Lower lobe of right lung (tissue), 2 donors: ENCODE measurements around the gene C2CD3. TPM values are rescaled to one million over a fixed set of nuclear protein-coding genes. Genes with fewer than 3 reads are reported as not detected.

Experiments used
- ATAC-seq, 2 donors: fragments of 200-7000 bp; cut with Tn5 transposase; one replicate each; pipeline ENCODE4 v1.9.1; 2020 to 2022; ENCODE audit warnings: mild to moderate bottlenecking in 2 of 2, moderate library complexity in 2 of 2
- DNase-seq: peaks from one replicate; pipeline ENCODE4 v3.0.0-alpha.2; 2020
- H3K27ac ChIP-seq: fragments of 200-600 bp; one replicate; pipeline ENCODE4 v1.8.0; 2022
- H3K27me3 ChIP-seq: fragments of 200-600 bp; one replicate; pipeline ENCODE4 v1.8.0; 2022; ENCODE audit warnings: low read depth
- H3K36me3 ChIP-seq: fragments of 200-600 bp; one replicate; pipeline ENCODE4 v1.8.0; 2022; ENCODE audit warnings: mild to moderate bottlenecking
- H3K4me1 ChIP-seq: fragments of 200-600 bp; one replicate; pipeline ENCODE4 v1.8.0; 2022
- H3K4me3 ChIP-seq: fragments of 200-600 bp; one replicate; pipeline ENCODE4 v1.8.0; 2022; ENCODE audit warnings: mild to moderate bottlenecking
- H3K9me3 ChIP-seq: fragments of 200-600 bp; one replicate; pipeline ENCODE4 v1.8.0; 2022
- CTCF ChIP-seq: fragments of 200-600 bp; IDR thresholded peaks from one replicate; pipeline ENCODE4 v1.8.0; 2022; ENCODE audit warnings: antibody characterized with exemption, mild to moderate bottlenecking
- intact Hi-C: fragments of 100-400 bp; cut with DNase I; formaldehyde crosslinking; loops from one replicate; pipeline ENCODE4 v1.11.0; 2022
- total RNA-seq: library from RNA; stranded (reverse); fragmentation: NEBNext Ultra II Directional; extraction: Animal tissue kit (Norgen Biotek cat#: 25700); gene quantifications from one replicate; pipeline ENCODE4 v1.2.1, GENCODE V29; 2021
- donor health status: DM: no; HTN: yes; CAD: no; lungs with severe emphysema.

The C2CD3 gene
- total RNA-seq, 1 donor from 2014 or later = 31.0 TPM

GRCh38 chr11:74100231-74100630 is 70.6 kb downstream of the C2CD3 start:
- intact Hi-C loops = no loop called here
- Histone ChIP-seq H3K4me1 (no peaks in the 10 kb centered on the region), H3K36me3 (peaks cover 75% of the 10 kb centered on the region), H3K9me3 (no peaks in the 10 kb centered on the region), H3K27me3 (no peaks in the 10 kb centered on the region), H3K27ac (no peak overlapping the region), H3K4me3 (no peak overlapping the region)
- DNase-seq = no peak
- TF ChIP-seq CTCF = no peak
- no peak for ATAC-seq

GRCh38 chr11:74097686-74098237 is 73.0 kb downstream of the C2CD3 start:
- H3K9me3 ChIP-seq = no peaks in the 10 kb centered on the region
- no peaks in the 10 kb centered on the region for H3K27me3 ChIP-seq
- DNase-seq (no peak), ATAC-seq (no peak)
- H3K27ac ChIP-seq = no peak overlapping the region
- no peak for TF ChIP-seq CTCF
- H3K4me3 ChIP-seq = no peak overlapping the region
- intact Hi-C loops = no loop called here
- H3K36me3 ChIP-seq = peaks cover 79% of the 10 kb centered on the region
- H3K4me1 ChIP-seq = no peaks in the 10 kb centered on the region

GRCh38 chr11:74094393-74094792 is 76.4 kb downstream of the C2CD3 start:
- Histone ChIP-seq H3K9me3 (no peaks in the 10 kb centered on the region), H3K4me1 (no peaks in the 10 kb centered on the region), H3K27me3 (no peaks in the 10 kb centered on the region), H3K4me3 (no peak overlapping the region), H3K27ac (no peak overlapping the region), H3K36me3 (peaks cover 90% of the 10 kb centered on the region)
- DNase-seq (no peak), ATAC-seq (no peak)
- no peak for TF ChIP-seq CTCF
- intact Hi-C loops = no loop called here

GRCh38 chr11:74092425-74092824 is 78.4 kb downstream of the C2CD3 start:
- Histone ChIP-seq H3K4me3 (no peak overlapping the region), H3K36me3 (peaks cover 92% of the 10 kb centered on the region), H3K27ac (no peak overlapping the region), H3K4me1 (no peaks in the 10 kb centered on the region), H3K27me3 (no peaks in the 10 kb centered on the region), H3K9me3 (no peaks in the 10 kb centered on the region)
- intact Hi-C loops = no loop called here
- no peak for TF ChIP-seq CTCF
- ATAC-seq (no peak), DNase-seq (no peak)

GRCh38 chr11:74091549-74091948 is 79.3 kb downstream of the C2CD3 start:
- no peak overlapping the region for H3K27ac ChIP-seq
- H3K36me3 ChIP-seq = peaks cover 92% of the 10 kb centered on the region
- H3K9me3 ChIP-seq = no peaks in the 10 kb centered on the region
- no peaks in the 10 kb centered on the region for H3K27me3 ChIP-seq
- H3K4me1 ChIP-seq = no peaks in the 10 kb centered on the region
- intact Hi-C loops = no loop called here
- DNase-seq (no peak), ATAC-seq (no peak)
- H3K4me3 ChIP-seq = no peak overlapping the region
- no peak for TF ChIP-seq CTCF

- DNase-seq (no peak), ATAC-seq (no peak)
- TF ChIP-seq CTCF = no peak
- Histone ChIP-seq H3K27me3 (no peaks in the 10 kb centered on the region), H3K36me3 (peaks cover 91% of the 10 kb centered on the region), H3K4me3 (no peak overlapping the region), H3K9me3 (no peaks in the 10 kb centered on the region), H3K4me1 (no peaks in the 10 kb centered on the region), H3K27ac (no peak overlapping the region)
- intact Hi-C loops = no loop called here
Observed at GRCh38 chr11:74090701-74091100, 80.1 kb downstream of the C2CD3 start.
